PC-3 (cell line): ENCODE data around the gene PIEZO1. TPM values are rescaled to one million over a fixed set of nuclear protein-coding genes. Genes with fewer than 3 reads are reported as not detected.

ENCODE experiments used
- ATAC-seq: fragments of 200-7000 bp; cut with Tn5 transposase; 2 replicates; pipeline ENCODE4 v1.9.1; 2020; ENCODE audit warnings: mild to moderate bottlenecking, moderate library complexity
- BruUV-seq: library from RNA; stranded (reverse); fragments of 400-500 nt; replicated peaks from 2 replicates; lab custom pipeline; 2021; lab: Mats Ljungman, UMichigan
- CTCF ChIA-PET: fragments of 300-600 bp; sonication (Branson Sonifier 250); formaldehyde crosslinking; loops from one replicate; lab custom pipeline; 2022; ENCODE audit warnings: antibody characterized with exemption; lab: Charles Lee
- POLR2A ChIA-PET: fragments of 300-600 bp; sonication (Branson Sonifier 250); formaldehyde crosslinking; loops from one replicate; lab custom pipeline; 2022; ENCODE audit warnings: antibody characterized with exemption; ENCODE audit not compliant: unreplicated experiment; lab: Charles Lee
- DNase-seq: peaks from one replicate; pipeline ENCODE4 v3.0.0-alpha.2; 2015
- H2AFZ ChIP-seq: fragments of 300-600 bp; sonication (generic); 2 replicates; pipeline ENCODE4 v1.6.0; 2016; ENCODE audit warnings: antibody characterized with exemption, low read length
- H3F3A ChIP-seq: fragments of 300-600 bp; sonication (generic); one replicate; pipeline ENCODE4 v1.6.0; 2017; ENCODE audit warnings: antibody characterized with exemption, low read length, control low read depth, mild to moderate bottlenecking; ENCODE audit not compliant: unreplicated experiment
- H3K27ac ChIP-seq: fragments of 300-600 bp; sonication (generic); 2 replicates; pipeline ENCODE4 v1.5.1; 2016; ENCODE audit warnings: mild to moderate bottlenecking, low read length
- H3K27me3 ChIP-seq: fragments of 300-600 bp; sonication (generic); 2 replicates; pipeline ENCODE4 v1.6.1; 2016; ENCODE audit warnings: low read length, mixed read lengths
- H3K36me3 ChIP-seq: fragments of 300-600 bp; sonication (generic); 2 replicates; pipeline ENCODE4 v1.6.1; 2016; ENCODE audit warnings: low read depth, mixed run types, low read length, mixed read lengths
- H3K4me1 ChIP-seq: fragments of 300-600 bp; sonication (generic); 2 replicates; pipeline ENCODE4 v1.5.1; 2016; ENCODE audit warnings: low read length; ENCODE audit not compliant: insufficient read depth
- H3K4me2 ChIP-seq: fragments of 300-600 bp; sonication (generic); 2 replicates; pipeline ENCODE4 v1.6.0; 2016; ENCODE audit warnings: low read length
- H3K4me3 ChIP-seq: fragments of 300-600 bp; sonication (generic); 2 replicates; pipeline ENCODE4 v1.5.1; 2016; ENCODE audit warnings: mild to moderate bottlenecking, low read length, mixed read lengths
- H3K79me2 ChIP-seq: fragments of 300-600 bp; sonication (generic); 2 replicates; pipeline ENCODE4 v1.6.1; 2017; ENCODE audit warnings: low read length, mixed read lengths
- H3K9ac ChIP-seq: fragments of 300-600 bp; sonication (generic); 2 replicates; pipeline ENCODE4 v1.6.0; 2016; ENCODE audit warnings: mild to moderate bottlenecking, low read length
- H3K9me2 ChIP-seq: fragments of 300-600 bp; sonication (generic); replicated peaks from 2 replicates; pipeline ENCODE4 v1.6.1; 2016; ENCODE audit warnings: mixed run types, low read length, mixed read lengths
- H3K9me3 ChIP-seq: fragments of 300-600 bp; sonication (generic); 2 replicates; pipeline ENCODE4 v1.6.1; 2016; ENCODE audit warnings: low read length, mixed read lengths
- H4K20me1 ChIP-seq: fragments of 300-600 bp; sonication (generic); 2 replicates; pipeline ENCODE4 v1.6.1; 2016; ENCODE audit warnings: low read length, mixed read lengths
- CTCF ChIP-seq: fragments of 300-600 bp; sonication (generic); conservative IDR thresholded peaks from 2 replicates; pipeline ENCODE4 v1.5.1; 2017; ENCODE audit warnings: antibody characterized with exemption, low read depth, mild to moderate bottlenecking, low read length
- EZH2 ChIP-seq: fragments of 300-600 bp; sonication (generic); IDR thresholded peaks from one replicate; pipeline ENCODE4 v1.6.1; 2017; ENCODE audit warnings: antibody characterized with exemption, mild to moderate bottlenecking, low read length; ENCODE audit not compliant: unreplicated experiment
- EZH2phosphoT487 ChIP-seq: fragments of 300-600 bp; sonication (generic); IDR thresholded peaks from 2 replicates; pipeline ENCODE4 v1.6.1; 2018; ENCODE audit warnings: mild to moderate bottlenecking, antibody characterized with exemption, low read length, borderline replicate concordance
- intact Hi-C: fragments of 100-400 bp; cut with micrococcal nuclease; formaldehyde crosslinking; loops from 2 replicates; pipeline ENCODE4 v1.9.0; 2023
- total RNA-seq: library from RNA; depleted of rRNA; stranded (reverse); fragments of >200 nt; gene quantifications from 2 replicates; pipeline ENCODE4 v1.2.3, GENCODE V29; 2014

The PIEZO1 gene
- total RNA-seq, 1 experiment from 2014 or later = 180 TPM

- TF ChIP-seq EZH2phosphoT487 = no peak
- no peak for TF ChIP-seq CTCF
- no peak for TF ChIP-seq EZH2
- Histone ChIP-seq H3K4me2 (no peak overlapping the region), H3K9me3 (no peaks in the 10 kb centered on the region), H3K4me1 (peaks cover 15% of the 10 kb centered on the region), H2AFZ (no peak overlapping the region), H3K27me3 (no peaks in the 10 kb centered on the region), H3K9ac (no peak overlapping the region), H3K9me2 (no peaks in the 10 kb centered on the region), H3K79me2 (peaks cover 24% of the 10 kb centered on the region), H3K27ac (no peak overlapping the region), H3K36me3 (no peaks in the 10 kb centered on the region), H4K20me1 (no peaks in the 10 kb centered on the region), H3F3A (no peaks in the 10 kb centered on the region), H3K4me3 (no peak overlapping the region)
- CTCF ChIA-PET = no interaction called here
- DNase-seq = no peak
- ATAC-seq = no peak
- intact Hi-C loops = no loop called here
- BruUV-seq = no TSS peak
- POLR2A ChIA-PET = no interaction called here
Measured at GRCh38 chr16:88702371-88703210, 82.4 kb downstream of the PIEZO1 start.

- POLR2A ChIA-PET = no interaction called here
- BruUV-seq = no TSS peak
- TF ChIP-seq CTCF (no peak), EZH2 (no peak), EZH2phosphoT487 (no peak)
- H3F3A ChIP-seq = no peaks in the 10 kb centered on the region
- H3K4me2 ChIP-seq = 0 out of 2 replicates have a peak overlapping the region, but pooled peaks have one; percentile 46
- no peaks in the 10 kb centered on the region for H3K36me3 ChIP-seq
- CTCF ChIA-PET = no interaction called here
- H3K9me2 ChIP-seq = no peaks in the 10 kb centered on the region
- no peaks in the 10 kb centered on the region for H4K20me1 ChIP-seq
- ATAC-seq (no peak), DNase-seq (no peak)
- H3K79me2 ChIP-seq = peaks cover 16% of the 10 kb centered on the region
- intact Hi-C loops = no loop called here
- H3K27me3 ChIP-seq = no peaks in the 10 kb centered on the region
- H2AFZ ChIP-seq = no peak overlapping the region
- no peaks in the 10 kb centered on the region for H3K9me3 ChIP-seq
- no peak overlapping the region for H3K9ac ChIP-seq
- H3K4me1 ChIP-seq = peaks cover 15% of the 10 kb centered on the region
- no peak overlapping the region for H3K27ac ChIP-seq
- no peak overlapping the region for H3K4me3 ChIP-seq
Measured at GRCh38 chr16:88701581-88702370, 83.2 kb downstream of the PIEZO1 start.
